Colon (tissue), 2 donors: ENCODE measurements around the gene MLYCD.

Experiments
- FAIRE-seq: peaks from 2 replicates; lab custom pipeline; 2012; peaks lifted over from hg19 to GRCh38; lab: Jason Lieb, UNC
- donor health status: control.
- donor health status: control.

MLYCD gene

GRCh38 chr16:83971165-83972130 is 72.5 kb downstream of the MLYCD start:
- FAIRE-seq, result no peak

- no peak for FAIRE-seq
These were observed 73.5 kb downstream of the MLYCD start for GRCh38 chr16:83972256-83973008.

GRCh38 chr16:83973077-83973476 is 74.2 kb downstream of the MLYCD start:
- FAIRE-seq, result no peak

GRCh38 chr16:83973581-83974385 is 74.9 kb downstream of the MLYCD start:
- FAIRE-seq, result no peak

- FAIRE-seq, result no peak
These were observed 75.6 kb downstream of the MLYCD start for GRCh38 chr16:83974475-83974874.

GRCh38 chr16:83975590-83976260 is 76.8 kb downstream of the MLYCD start:
- no peak for FAIRE-seq
